Upper lobe of left lung (tissue), 6 donors: ENCODE data around the gene MIPOL1. TPM values are rescaled to one million over a fixed set of nuclear protein-coding genes. Genes with fewer than 3 reads are reported as not detected.
A peak's percentile ranks its signal among the peaks of the same experiment; 100 is the strongest.

Experiments used
- ATAC-seq, 2 donors: fragments of 200-7000 bp; cut with Tn5 transposase; one replicate each; pipeline ENCODE4 v1.9.1; 2022; ENCODE audit warnings: mild to moderate bottlenecking in 2 of 2, moderate library complexity in 2 of 2; ENCODE audit not compliant: low FRiP score in 2 of 2
- DNase-seq, 2 donors: peaks; one replicate each; pipeline ENCODE4 v3.0.0-alpha.2; 2019 to 2020
- H3K27ac ChIP-seq, 4 donors: fragments of 200-600 bp; sonication (generic); one replicate each; pipeline ENCODE4 v1.5.1; 2016 to 2019
- H3K27me3 ChIP-seq, 4 donors: fragments of 200-600 bp; sonication (generic); one replicate each; pipeline ENCODE4 v1.5.1; 2017 to 2019
- H3K36me3 ChIP-seq, 4 donors: fragments of 200-600 bp; sonication (generic); one replicate each; pipeline ENCODE4 v1.5.1; 2016 to 2019
- H3K4me1 ChIP-seq, 4 donors: fragments of 200-600 bp; sonication (generic); one replicate each; pipeline ENCODE4 v1.5.1; 2018 to 2019
- H3K4me3 ChIP-seq, 4 donors: fragments of 200-600 bp; sonication (generic); one replicate each; pipeline ENCODE4 v1.5.1; 2017 to 2019; ENCODE audit warnings: mild to moderate bottlenecking in 2 of 4, moderate library complexity in 1 of 4
- H3K9me3 ChIP-seq, 4 donors: fragments of 200-600 bp; sonication (generic); one replicate each; pipeline ENCODE4 v1.5.1; 2018 to 2019
- EP300 ChIP-seq, 4 donors: sonication (generic); formaldehyde crosslinking; IDR thresholded peaks; one replicate each; pipeline ENCODE4 v1.5.1; 2017; ENCODE audit warnings: antibody characterized with exemption in 4 of 4, control low read depth in 2 of 4
- POLR2A ChIP-seq, 4 donors: fragments of 450-650 bp; IDR thresholded peaks; one replicate each; pipeline ENCODE4 v1.5.1; 2016 to 2017; ENCODE audit warnings: antibody characterized with exemption in 4 of 4, mild to moderate bottlenecking in 2 of 4
- POLR2AphosphoS5 ChIP-seq, 2 donors: sonication (generic); formaldehyde crosslinking; IDR thresholded peaks; one replicate each; pipeline ENCODE4 v1.5.1; 2017; ENCODE audit warnings: antibody characterized with exemption in 2 of 2
- WGBS, 2 donors: methylation state at CpG; one replicate each; pipeline ENCODE4 v1.1.5; 2017 to 2018; 5-methylcytosine and 5-hydroxymethylcytosine counted together
- total RNA-seq, 6 donors: library from RNA; depleted of rRNA in 4 of 6; stranded (reverse); fragments of >200 nt in 4 of 6; gene quantifications; one replicate each; pipeline versions ENCODE4 v1.1.0 to v1.2.1, GENCODE V29; 2016 to 2021
- TF ChIP-seq, protein P1 (sequence below), 6 experiments: fragments of 450-650 bp in 4 of 6; fragments of 200-600 bp in 2 of 6; sonication (generic) in 2 of 6; IDR thresholded peaks; one replicate each; pipeline ENCODE4 v1.5.1; 2016 to 2019; ENCODE audit warnings: antibody characterized with exemption in 6 of 6
- donor health status: DM: no; HTN: no; CAD: no; lungs with moderate emphysema.
- donor health status: DM: no; HTN: yes; CAD: no; lungs with severe emphysema.

Gene MIPOL1
- total RNA-seq, 6 donors from 2014 or later, result 4.1 to 32.6 (median 8.4) TPM

DNA sequence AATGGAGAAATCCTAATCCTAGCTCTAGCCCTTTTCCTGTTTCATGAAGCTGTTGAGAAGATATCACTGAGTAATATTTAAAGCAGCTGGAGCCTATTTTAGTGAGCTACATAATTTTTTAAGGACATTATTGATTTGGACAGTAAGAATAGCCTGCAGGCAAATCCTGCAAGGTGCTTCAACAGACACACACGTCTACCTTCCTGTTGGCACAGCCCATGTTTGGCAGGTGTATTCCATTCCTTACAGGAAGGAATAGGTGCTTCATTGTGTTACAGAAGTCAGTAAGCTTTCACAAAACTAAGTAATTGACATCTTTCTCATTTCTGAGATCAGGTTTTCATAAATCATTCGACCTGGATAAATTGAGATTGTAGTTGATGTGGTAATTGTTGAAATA is 346.7 kb downstream of the MIPOL1 start:
- 45 to 54% methylated on average over 2 of the region's 2 CpGs for WGBS, 2 donors

DNA sequence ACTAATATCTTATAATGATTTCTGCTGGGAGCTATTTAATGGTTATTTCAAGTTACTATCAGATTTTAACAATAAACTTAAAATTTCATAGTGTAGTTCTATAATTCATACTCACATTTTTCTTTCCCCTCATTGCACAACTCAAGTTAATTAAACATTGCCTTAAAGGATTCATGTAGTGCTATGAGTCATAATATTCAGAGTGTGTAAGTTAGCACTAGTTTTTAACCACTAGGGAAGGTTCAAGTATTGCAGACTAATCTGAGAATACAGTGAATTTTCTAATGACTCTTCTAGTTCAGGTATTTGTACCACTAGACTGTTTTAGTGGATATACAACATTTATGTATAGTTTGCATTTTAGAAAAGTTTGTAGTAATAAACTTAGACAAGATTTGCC is 347.4 kb downstream of the MIPOL1 start:
- DNase-seq (no peak), ATAC-seq (no peak)
- no peaks in the 10 kb centered on the region for H3K27me3 ChIP-seq
- H3K4me1 ChIP-seq, result no peaks in the 10 kb centered on the region
- H3K4me3 ChIP-seq, result no peak overlapping the region
- no peaks in the 10 kb centered on the region for H3K9me3 ChIP-seq
- TF ChIP-seq, protein P1, sequence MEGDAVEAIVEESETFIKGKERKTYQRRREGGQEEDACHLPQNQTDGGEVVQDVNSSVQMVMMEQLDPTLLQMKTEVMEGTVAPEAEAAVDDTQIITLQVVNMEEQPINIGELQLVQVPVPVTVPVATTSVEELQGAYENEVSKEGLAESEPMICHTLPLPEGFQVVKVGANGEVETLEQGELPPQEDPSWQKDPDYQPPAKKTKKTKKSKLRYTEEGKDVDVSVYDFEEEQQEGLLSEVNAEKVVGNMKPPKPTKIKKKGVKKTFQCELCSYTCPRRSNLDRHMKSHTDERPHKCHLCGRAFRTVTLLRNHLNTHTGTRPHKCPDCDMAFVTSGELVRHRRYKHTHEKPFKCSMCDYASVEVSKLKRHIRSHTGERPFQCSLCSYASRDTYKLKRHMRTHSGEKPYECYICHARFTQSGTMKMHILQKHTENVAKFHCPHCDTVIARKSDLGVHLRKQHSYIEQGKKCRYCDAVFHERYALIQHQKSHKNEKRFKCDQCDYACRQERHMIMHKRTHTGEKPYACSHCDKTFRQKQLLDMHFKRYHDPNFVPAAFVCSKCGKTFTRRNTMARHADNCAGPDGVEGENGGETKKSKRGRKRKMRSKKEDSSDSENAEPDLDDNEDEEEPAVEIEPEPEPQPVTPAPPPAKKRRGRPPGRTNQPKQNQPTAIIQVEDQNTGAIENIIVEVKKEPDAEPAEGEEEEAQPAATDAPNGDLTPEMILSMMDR (IDR thresholded peaks at IDR 0.05), result peak in 3 of 6 experiments; percentile 15 to 37 (median 18)
- no peak for TF ChIP-seq POLR2AphosphoS5 (IDR thresholded peaks at IDR 0.05)
- no peaks in the 10 kb centered on the region for H3K36me3 ChIP-seq
- H3K27ac ChIP-seq, result no peak overlapping the region

More for the DNA sequence above, 346.7 kb downstream of the MIPOL1 start:
- Histone ChIP-seq H3K9me3 (no peaks in the 10 kb centered on the region), H3K27ac (no peak overlapping the region), H3K4me1 (no peaks in the 10 kb centered on the region), H3K27me3 (no peaks in the 10 kb centered on the region), H3K36me3 (no peaks in the 10 kb centered on the region), H3K4me3 (no peak overlapping the region)
- DNase-seq (no peak), ATAC-seq (no peak)
- TF ChIP-seq, protein P1 (IDR thresholded peaks at IDR 0.05), result no peak
- no peak for TF ChIP-seq POLR2AphosphoS5 (IDR thresholded peaks at IDR 0.05)
- no peak for TF ChIP-seq POLR2A (IDR thresholded peaks at IDR 0.05)
- TF ChIP-seq EP300 (IDR thresholded peaks at IDR 0.05), result no peak

DNA sequence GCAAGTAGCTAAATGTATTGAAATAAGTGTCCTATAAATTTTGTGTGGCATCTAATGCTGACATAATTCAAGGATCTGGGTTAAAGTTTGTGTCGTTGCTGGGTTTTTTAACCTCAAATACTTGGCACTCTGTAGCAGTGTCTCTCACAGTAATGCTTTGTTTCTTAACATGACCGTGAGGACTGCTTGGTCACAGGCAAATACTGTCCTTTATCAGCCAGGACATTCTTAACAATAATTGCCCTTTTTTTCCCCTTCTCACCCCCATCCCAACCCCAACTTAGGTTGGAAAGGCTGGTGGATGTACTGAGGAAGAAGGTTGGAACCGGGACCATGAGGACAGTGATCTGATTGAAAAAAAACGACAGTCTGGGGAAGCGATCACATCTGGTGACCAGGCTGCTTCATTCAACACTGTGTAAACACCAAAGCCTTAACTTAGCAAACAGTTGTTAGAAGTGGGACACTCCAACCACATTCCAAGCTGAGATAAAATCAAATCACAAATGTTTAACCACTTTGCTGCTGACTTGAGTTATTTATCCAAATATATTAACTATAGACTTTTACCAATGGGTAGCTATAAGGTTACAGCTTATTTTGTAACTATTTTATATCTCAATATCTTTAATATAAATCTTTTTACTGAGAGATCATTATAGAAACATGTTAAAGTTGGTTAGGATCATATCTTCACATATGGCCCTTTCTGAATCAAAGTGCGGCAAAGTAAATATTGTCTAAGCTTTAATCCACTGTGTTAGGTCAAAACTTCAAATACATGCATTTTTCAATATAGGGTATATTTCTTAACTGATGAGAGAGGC is 349.1 kb downstream of the MIPOL1 start:
- H3K27ac ChIP-seq, result peak overlapping the region in 1 of 4 donors; percentile 40
- DNase-seq, result no peak
- ATAC-seq, result peak; percentile 32 to 68

DNA sequence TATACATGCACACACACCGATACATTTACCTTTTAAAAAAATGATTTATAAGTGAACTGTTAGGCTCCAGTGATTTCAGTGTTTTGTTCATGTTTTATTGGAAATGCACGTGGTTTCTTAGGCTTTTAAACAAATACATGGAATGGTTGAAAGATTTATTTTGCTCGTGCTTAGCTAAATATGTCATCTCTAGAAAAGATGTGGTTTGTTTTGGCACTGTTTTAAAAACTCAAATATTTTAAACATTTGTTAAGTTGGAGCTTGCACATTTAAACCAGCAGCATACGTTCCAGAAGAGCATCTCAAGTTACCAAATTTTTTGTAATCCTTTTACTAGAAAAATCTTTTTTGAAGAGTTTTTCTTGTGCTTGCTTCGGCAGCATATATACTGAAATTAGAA is 352.8 kb downstream of the MIPOL1 start:
- DNase-seq (no peak), ATAC-seq (no peak)
- no peak for TF ChIP-seq POLR2A (IDR thresholded peaks at IDR 0.05)
- no peak for TF ChIP-seq POLR2AphosphoS5 (IDR thresholded peaks at IDR 0.05)
- no peak for TF ChIP-seq EP300 (IDR thresholded peaks at IDR 0.05)
- TF ChIP-seq, protein P1 (IDR thresholded peaks at IDR 0.05), result no peak
- Histone ChIP-seq H3K4me3 (no peak overlapping the region), H3K4me1 (no peaks in the 10 kb centered on the region), H3K9me3 (peaks cover 0 to 8% (median 0%) of the 10 kb centered on the region in 4 donors), H3K27ac (no peak overlapping the region), H3K27me3 (no peaks in the 10 kb centered on the region), H3K36me3 (no peaks in the 10 kb centered on the region)
- WGBS, 2 donors, result 50 to 52% methylated on average over 5 of the region's 5 CpGs

More for the DNA sequence above, 349.1 kb downstream of the MIPOL1 start:
- H3K9me3 ChIP-seq, result no peaks in the 10 kb centered on the region
- TF ChIP-seq EP300 (IDR thresholded peaks at IDR 0.05), result no peak
- TF ChIP-seq, protein P1 (IDR thresholded peaks at IDR 0.05), result no peak
- TF ChIP-seq POLR2A (IDR thresholded peaks at IDR 0.05), result no peak
- TF ChIP-seq POLR2AphosphoS5 (IDR thresholded peaks at IDR 0.05), result no peak
- H3K4me1 ChIP-seq, result no peaks in the 10 kb centered on the region
- WGBS, 2 donors, result 43 to 49% methylated on average over 6 of the region's 6 CpGs
- H3K36me3 ChIP-seq, result no peaks in the 10 kb centered on the region
- peak overlapping the region in 1 of 4 donors; percentile 10 for H3K4me3 ChIP-seq
- no peaks in the 10 kb centered on the region for H3K27me3 ChIP-seq

DNA sequence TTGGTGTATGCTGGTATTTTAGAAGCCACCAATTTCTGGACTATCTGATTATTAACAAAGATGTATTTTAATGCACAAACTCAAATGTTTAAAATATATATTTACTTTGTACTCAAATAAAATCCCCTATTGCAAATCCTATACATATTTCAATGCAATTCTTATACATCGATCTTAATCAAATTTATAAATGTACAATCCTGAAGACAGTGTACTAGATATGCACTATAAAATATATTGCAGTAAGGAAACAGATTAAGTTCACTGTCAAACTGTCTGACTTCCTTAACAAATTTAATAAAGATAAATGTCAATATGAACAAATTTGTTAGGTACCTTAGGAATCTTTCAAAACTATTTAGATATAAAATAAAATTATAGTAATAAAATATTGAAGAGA is 353.4 kb downstream of the MIPOL1 start:
- H3K9me3 ChIP-seq, result peaks cover 0 to 8% (median 0%) of the 10 kb centered on the region in 4 donors

More for the DNA sequence above, 353.4 kb downstream of the MIPOL1 start:
- H3K27ac ChIP-seq, result no peak overlapping the region
- DNase-seq (no peak), ATAC-seq (no peak)
- no peaks in the 10 kb centered on the region for H3K4me1 ChIP-seq
- 83 to 91% methylated on average over 1 of the region's 1 CpG for WGBS, 2 donors
- H3K36me3 ChIP-seq, result no peaks in the 10 kb centered on the region
- H3K27me3 ChIP-seq, result no peaks in the 10 kb centered on the region
- TF ChIP-seq, protein P1 (IDR thresholded peaks at IDR 0.05), result no peak
- TF ChIP-seq POLR2AphosphoS5 (IDR thresholded peaks at IDR 0.05) (no peak), EP300 (IDR thresholded peaks at IDR 0.05) (no peak), POLR2A (IDR thresholded peaks at IDR 0.05) (no peak)
- no peak overlapping the region for H3K4me3 ChIP-seq
